VCaP (cell line): Measurements from ENCODE around the gene WDR54.

Source experiments
- H3K27ac ChIP-seq: fragments of 450-650 bp; 2 replicates; pipeline ENCODE4 v1.5.1; 2017
- TF ChIP-seq, protein P1 (sequence below): fragments of 450-650 bp; conservative IDR thresholded peaks from 2 replicates; pipeline ENCODE4 v1.5.1; 2017; ENCODE audit warnings: mild to moderate bottlenecking, moderate library complexity

The WDR54 gene

GRCh38 chr2:74424139-74424992 lies 2.8 kb downstream of the WDR54 start:
- no peak overlapping the region for H3K27ac ChIP-seq
- TF ChIP-seq, protein P1, sequence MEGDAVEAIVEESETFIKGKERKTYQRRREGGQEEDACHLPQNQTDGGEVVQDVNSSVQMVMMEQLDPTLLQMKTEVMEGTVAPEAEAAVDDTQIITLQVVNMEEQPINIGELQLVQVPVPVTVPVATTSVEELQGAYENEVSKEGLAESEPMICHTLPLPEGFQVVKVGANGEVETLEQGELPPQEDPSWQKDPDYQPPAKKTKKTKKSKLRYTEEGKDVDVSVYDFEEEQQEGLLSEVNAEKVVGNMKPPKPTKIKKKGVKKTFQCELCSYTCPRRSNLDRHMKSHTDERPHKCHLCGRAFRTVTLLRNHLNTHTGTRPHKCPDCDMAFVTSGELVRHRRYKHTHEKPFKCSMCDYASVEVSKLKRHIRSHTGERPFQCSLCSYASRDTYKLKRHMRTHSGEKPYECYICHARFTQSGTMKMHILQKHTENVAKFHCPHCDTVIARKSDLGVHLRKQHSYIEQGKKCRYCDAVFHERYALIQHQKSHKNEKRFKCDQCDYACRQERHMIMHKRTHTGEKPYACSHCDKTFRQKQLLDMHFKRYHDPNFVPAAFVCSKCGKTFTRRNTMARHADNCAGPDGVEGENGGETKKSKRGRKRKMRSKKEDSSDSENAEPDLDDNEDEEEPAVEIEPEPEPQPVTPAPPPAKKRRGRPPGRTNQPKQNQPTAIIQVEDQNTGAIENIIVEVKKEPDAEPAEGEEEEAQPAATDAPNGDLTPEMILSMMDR: no peak

- TF ChIP-seq, protein P1: no peak
- no peak overlapping the region for H3K27ac ChIP-seq
Observed at GRCh38 chr2:74424995-74425406, 3.5 kb downstream of the WDR54 start.

GRCh38 chr2:74425523-74425922 lies 4.0 kb downstream of the WDR54 start:
- TF ChIP-seq, protein P1: no peak
- no peak overlapping the region for H3K27ac ChIP-seq

DNA sequence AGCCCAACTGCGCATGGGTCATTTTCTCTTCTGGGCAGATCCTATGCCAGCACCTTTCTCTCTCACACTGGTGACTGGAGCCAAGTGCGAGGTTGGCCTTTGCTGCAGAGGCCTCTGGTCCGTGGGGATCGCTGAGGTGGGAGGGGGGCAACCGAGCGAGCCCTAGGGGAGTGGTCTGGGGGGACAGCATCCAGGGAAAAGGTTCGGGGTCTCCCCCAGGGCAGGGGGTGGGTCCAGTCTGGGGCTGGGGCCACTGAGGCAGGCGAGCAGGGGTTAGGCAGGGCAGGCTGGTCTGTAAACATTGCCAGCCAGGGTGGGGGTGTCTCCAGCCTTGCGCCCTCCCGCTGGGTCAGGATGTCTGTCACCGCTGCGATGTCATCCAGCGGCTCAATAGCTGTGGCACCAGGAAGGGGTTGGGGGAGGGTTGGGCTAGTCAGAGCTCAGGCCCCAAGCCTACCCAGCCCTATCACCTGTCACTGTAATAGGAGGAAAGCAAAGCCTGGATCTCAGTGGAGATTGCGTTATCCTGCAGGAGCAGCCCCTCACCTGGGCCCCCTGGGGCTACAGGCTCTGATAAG lies 4.7 kb downstream of the WDR54 start:
- no peak overlapping the region for H3K27ac ChIP-seq
- TF ChIP-seq, protein P1: no peak

- H3K27ac ChIP-seq: no peak overlapping the region
- TF ChIP-seq, protein P1: no peak
Observed at GRCh38 chr2:74427551-74427950, 6.0 kb downstream of the WDR54 start.

DNA sequence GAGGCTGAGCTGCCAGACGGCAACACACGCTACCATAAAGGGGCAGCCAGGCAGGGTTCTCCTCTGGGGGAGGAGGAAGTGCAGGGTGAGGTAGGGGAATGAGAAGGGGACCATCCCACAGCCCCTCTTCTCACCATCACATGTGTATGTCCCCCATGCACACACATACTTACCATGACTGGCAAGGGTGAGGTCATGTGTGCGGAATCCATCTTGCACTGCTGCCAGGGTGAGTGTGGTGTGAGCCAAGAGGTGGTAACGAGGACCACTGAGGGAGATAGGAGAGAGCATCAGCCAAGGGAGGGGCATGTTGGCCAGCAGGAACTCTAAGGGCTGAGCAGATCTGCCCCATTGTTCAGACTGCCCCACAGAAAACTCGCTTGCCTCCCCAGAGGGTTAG lies 7.1 kb downstream of the WDR54 start:
- H3K27ac ChIP-seq: no peak overlapping the region
- TF ChIP-seq, protein P1: no peak

GRCh38 chr2:74429487-74430451 lies 8.2 kb downstream of the WDR54 start:
- H3K27ac ChIP-seq: no peak overlapping the region
- TF ChIP-seq, protein P1: no peak
